Activated T-cell treated with anti-CD3 and anti-CD28 coated beads, Interleukin-2, amount 50 U/mL, for 48 hours (primary cell): ENCODE measurements around the gene MELTF.

Source experiments
- DNase-seq, 2 experiments: peaks; one replicate each; pipeline ENCODE4 v3.0.0-alpha.2; 2020

The MELTF gene

DNA sequence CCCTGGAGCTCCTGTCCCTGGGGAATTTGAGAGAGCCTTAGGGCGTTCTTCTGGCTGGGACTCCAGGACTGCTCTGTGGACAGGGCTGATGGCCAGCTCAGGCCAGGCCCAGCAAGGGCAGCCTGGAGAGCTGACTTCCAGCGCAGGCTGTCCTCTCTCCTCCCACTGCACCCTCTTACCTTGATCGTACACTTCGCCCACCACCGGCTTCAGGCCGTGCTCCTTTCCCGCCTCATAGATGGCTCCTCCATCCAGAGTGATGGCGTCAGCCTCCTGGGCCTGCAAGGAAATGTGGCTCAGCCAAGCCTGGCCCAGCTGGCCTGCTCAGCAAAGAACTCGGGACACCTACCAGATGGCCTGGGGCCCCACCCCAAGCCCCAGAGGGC lies 3.1 kb downstream of the MELTF start:
- peak in 1 of 2 experiments; percentile 16 for DNase-seq

GRCh38 chr3:197025736-197026480 lies 3.7 kb downstream of the MELTF start:
- peak in 1 of 2 experiments; percentile 13 for DNase-seq

DNA sequence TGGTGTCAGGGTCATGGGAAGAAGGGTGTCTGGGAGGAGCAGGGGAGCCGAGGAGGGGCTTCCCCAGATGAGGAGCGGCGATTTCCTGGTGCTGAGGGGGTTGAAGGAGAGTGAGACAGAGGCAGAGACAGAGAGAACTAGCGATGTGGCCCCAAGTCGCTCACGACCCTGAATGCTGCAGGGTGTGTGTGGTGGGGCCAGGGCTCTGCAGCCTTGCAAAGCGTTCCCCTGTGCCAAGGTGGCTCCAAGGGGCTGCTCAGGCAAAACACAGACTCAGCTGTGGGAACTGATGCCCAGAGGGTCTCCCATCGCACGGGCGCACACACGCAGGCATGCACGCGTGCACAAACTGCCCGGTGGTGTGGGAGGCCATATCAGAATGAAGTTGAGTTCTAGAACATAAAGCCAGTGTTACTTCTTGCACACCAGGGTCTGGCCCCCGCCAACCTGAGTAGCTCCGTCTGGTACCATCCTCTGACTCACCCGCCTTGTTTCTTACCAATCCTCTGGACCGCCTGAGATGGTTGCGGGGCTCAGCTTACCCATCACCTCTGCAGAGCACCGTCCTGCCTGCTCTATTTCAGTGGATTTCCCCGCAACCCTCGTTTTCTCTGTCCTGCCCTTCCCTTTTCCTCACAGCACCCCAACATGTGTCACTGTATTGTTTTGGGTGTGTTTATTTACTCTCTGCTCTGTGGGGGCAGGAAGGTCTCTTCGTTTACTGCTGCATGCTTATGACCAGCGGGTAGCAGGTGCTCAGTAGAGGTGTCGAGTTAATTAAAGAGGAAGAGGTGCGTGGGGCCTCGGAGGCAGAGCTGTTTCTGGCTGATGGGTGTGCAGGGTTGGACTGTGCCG lies 4.5 kb downstream of the MELTF start:
- DNase-seq: peak in 1 of 2 experiments; percentile 16

- DNase-seq: peak; percentile 16 to 26
These were observed 5.5 kb downstream of the MELTF start for GRCh38 chr3:197023998-197024651.

DNA sequence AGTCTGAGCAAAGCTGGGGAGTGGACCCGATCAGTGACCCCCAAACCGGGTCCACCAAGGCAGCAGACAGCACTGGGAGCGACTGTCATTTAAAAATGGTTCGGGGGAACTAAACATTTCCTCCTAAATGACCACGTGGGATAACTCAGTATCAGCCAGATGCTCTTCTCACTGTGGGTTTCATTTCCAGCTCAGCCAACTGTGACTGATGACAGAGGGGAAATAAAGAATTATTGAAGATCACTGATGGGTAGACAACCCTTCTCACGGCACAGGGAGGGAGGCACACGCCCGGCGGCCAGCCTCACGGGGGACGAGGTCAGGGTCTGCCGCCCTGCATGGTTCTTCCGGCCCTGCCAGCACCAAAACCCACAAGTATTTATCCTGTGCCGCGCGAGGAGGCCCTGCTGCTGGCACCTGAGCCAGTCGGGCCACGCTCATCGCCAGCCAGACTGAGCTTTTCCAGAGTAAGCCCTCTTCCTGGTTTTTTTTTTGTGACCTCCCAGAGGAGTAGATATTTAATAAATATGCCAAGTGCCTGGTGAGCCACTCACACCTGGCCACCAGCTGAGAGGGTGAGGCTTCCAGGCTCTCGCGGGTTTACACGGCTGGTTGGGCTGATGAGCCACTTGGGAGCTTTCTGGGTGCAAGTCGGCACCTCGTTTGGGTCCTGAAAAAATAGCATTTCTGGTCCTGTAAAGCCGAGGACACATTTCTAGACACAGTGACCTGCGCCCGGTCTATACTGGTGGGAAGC lies 6.2 kb downstream of the MELTF start:
- DNase-seq: peak; percentile 21 to 24

- DNase-seq: peak; percentile 16 to 17
These were observed 7.0 kb downstream of the MELTF start for GRCh38 chr3:197022405-197023231.

GRCh38 chr3:197021729-197022404 lies 7.8 kb downstream of the MELTF start:
- DNase-seq: no peak

- DNase-seq: no peak
These were observed 8.4 kb downstream of the MELTF start for GRCh38 chr3:197021231-197021630.

GRCh38 chr3:197019535-197019934 lies 10.1 kb downstream of the MELTF start:
- no peak for DNase-seq

DNA sequence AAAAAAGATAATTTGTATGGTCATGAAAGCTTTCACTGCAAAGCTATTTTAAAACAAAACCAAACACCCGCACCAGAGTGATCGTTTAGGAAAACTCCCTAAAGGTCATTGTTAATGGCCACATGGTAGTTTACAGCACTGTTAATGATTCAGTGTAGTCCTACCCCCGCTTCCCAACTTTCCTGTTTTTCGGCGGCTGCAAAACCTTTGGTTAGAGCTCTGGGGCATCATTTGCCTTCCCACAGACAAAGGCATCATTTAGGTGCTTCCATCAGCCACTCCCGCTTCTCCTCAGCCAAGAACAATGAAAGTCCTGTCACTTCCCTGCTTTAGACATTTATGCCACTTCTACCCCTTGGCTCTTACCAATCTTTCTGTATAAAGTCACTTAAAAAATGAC lies 10.6 kb downstream of the MELTF start:
- DNase-seq: no peak

- DNase-seq: no peak
These were observed 12.6 kb downstream of the MELTF start for GRCh38 chr3:197017003-197017402.

GRCh38 chr3:197015790-197016736 lies 13.6 kb downstream of the MELTF start:
- DNase-seq: no peak

GRCh38 chr3:197014942-197015575 lies 14.6 kb downstream of the MELTF start:
- no peak for DNase-seq

DNA sequence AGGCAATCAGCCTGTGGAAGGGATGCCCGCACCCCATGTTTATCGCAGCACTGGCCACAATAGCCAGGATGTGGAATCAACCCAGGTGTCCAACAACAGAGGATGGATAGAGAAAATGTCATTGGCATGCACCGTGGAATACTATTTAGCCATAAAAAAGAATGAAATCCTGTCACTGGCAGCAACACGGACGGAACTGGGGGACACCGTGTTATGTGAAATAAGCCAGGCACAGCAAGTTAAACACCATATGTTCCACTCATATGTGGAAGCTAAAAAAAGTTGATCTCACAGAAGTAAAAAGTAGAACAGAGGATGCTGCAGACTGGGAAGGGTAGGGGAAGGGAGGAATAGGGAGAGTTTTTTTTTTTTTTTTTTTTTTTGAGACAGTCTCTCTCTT lies 15.6 kb downstream of the MELTF start:
- no peak for DNase-seq

DNA sequence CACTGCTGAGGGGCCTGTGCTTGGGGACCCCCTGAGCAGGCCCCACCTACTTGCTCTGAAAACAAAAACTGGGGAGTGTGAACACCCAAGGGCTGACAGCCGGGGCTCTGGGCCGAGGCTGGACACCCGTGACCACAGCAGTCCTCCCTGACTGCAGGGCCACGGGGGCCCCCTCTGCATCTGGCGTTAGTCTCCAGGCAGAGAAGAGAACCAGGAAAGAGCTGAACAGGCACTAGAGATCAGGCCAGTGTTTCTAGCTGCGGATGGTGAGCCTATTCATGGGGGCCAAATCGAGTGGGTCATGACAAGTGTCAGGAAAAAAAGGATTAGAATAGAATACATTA lies 17.1 kb downstream of the MELTF start:
- DNase-seq: no peak

DNA sequence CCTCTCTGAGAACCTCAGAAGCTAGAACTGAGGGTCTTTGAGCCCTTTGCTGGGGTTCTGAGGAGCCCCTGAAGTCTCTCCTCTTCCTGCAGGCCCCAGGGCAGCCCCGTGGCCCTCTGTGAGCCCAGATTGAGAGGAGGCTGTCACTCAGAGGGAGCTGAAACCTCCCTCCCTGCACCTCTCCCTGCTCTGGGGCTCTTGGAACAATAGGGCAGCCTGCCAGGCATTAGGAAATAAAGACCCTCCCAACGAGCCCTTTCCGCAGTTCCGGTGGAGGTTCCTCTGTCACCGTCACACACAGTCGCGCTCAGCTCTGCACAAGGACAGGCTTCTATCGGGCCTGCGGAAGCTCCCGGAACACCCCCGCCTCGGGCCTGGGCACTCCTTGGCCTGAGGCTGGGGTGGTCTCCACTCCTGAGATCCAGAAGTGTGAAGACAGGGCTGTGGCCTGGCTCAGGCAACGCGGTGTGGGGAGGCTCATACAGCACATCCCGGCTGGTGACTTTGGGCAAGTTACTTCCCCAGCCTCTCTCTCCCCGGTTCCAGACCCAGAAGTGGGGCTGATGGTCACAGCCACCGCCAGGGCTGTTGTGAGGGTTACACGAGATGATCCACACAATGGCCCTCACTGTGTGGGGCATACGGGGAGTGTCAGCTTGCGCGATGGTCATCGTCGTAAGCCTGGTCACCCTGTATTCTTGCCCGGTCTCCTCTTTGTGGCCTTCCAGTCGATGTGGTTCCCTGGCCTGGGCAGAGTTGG lies 17.7 kb downstream of the MELTF start:
- DNase-seq: no peak

- no peak for DNase-seq
These were observed 18.9 kb downstream of the MELTF start for GRCh38 chr3:197010556-197011351.

- DNase-seq: no peak
These were observed 20.0 kb downstream of the MELTF start for GRCh38 chr3:197009532-197010019.
